NCI-H2227 (cell line): ENCODE measurements around the gene PPM1L.
A peak's percentile ranks its signal among the peaks of the same experiment; 100 is the strongest.
"Not testable (repeated sequence)": the region's sequence is repeated elsewhere in the genome, so short reads cannot be mapped to it uniquely, and the experiment has no call there.

Experiments
- DNase-seq: peaks from one replicate; lab custom pipeline; 2025; ENCODE audit not compliant: unreplicated experiment; lab: John Stamatoyannopoulos, UW

The PPM1L gene

GRCh38 chr3:161028555-161029153 is 272.6 kb downstream of the PPM1L start:
- no peak for DNase-seq

GRCh38 chr3:161031134-161031533 is 275.1 kb downstream of the PPM1L start:
- no peak for DNase-seq

- DNase-seq, result not testable (repeated sequence)
Measured at GRCh38 chr3:161034913-161035550, 279.0 kb downstream of the PPM1L start.

- no peak for DNase-seq
Measured at GRCh38 chr3:161035711-161036110, 279.7 kb downstream of the PPM1L start.

GRCh38 chr3:161038725-161039124 is 282.7 kb downstream of the PPM1L start:
- no peak for DNase-seq

GRCh38 chr3:161042023-161042501 is 286.0 kb downstream of the PPM1L start:
- DNase-seq, result peak; percentile 2

- DNase-seq, result no peak
Measured at GRCh38 chr3:161043336-161044035, 287.5 kb downstream of the PPM1L start.

GRCh38 chr3:161049683-161050248 is 293.7 kb downstream of the PPM1L start:
- DNase-seq, result no peak

- DNase-seq, result no peak
Measured at GRCh38 chr3:161050935-161051334, 294.9 kb downstream of the PPM1L start.

- no peak for DNase-seq
Measured at GRCh38 chr3:161051856-161052255, 295.8 kb downstream of the PPM1L start.

GRCh38 chr3:161054860-161055604 is 299.0 kb downstream of the PPM1L start:
- DNase-seq, result no peak

GRCh38 chr3:161064413-161064812 is 308.4 kb downstream of the PPM1L start:
- DNase-seq, result no peak

GRCh38 chr3:161066930-161067329 is 310.9 kb downstream of the PPM1L start:
- DNase-seq, result no peak

- no peak for DNase-seq
Measured at GRCh38 chr3:161067335-161067734, 311.3 kb downstream of the PPM1L start.

- DNase-seq, result no peak
Measured at GRCh38 chr3:161069511-161070251, 313.6 kb downstream of the PPM1L start.

GRCh38 chr3:161070252-161070930 is 314.4 kb downstream of the PPM1L start:
- DNase-seq, result no peak

- DNase-seq, result no peak
Measured at GRCh38 chr3:161070980-161071663, 315.1 kb downstream of the PPM1L start.

GRCh38 chr3:161072211-161072621 is 316.2 kb downstream of the PPM1L start:
- no peak for DNase-seq

- DNase-seq, result no peak
Measured at GRCh38 chr3:161072751-161073150, 316.7 kb downstream of the PPM1L start.
